Spleen (tissue), 7 donors: ENCODE data around the gene TRAPPC4.

Source experiments
- CTCF ChIP-seq, 11 experiments: fragments of 200-600 bp in 7 of 11; fragments of 450-650 bp in 4 of 11; sonication (generic) in 4 of 11; IDR thresholded peaks in 8 of 11; conservative IDR thresholded peaks in 3 of 11; 1 replicate in 7 of 11; 2 replicates in 4 of 11; pipeline versions ENCODE4 v1.4.0 to v1.8.0; 2016 to 2021; ENCODE audit warnings: antibody characterized with exemption in 11 of 11, inconsistent platforms in 4 of 11, mild to moderate bottlenecking in 1 of 11
- POLR2A ChIP-seq, 3 donors: fragments of 450-650 bp; IDR thresholded peaks; one replicate each; pipeline ENCODE4 v1.5.1; 2017; ENCODE audit warnings: antibody characterized with exemption in 3 of 3, mild to moderate bottlenecking in 1 of 3
- donor health status: DM: no; HTN: no; CAD: no; lungs with moderate emphysema.
- donor health status: DM: no; HTN: no; CAD: no.
- donor health status: DM: no; HTN: no; CAD: no.

DNA sequence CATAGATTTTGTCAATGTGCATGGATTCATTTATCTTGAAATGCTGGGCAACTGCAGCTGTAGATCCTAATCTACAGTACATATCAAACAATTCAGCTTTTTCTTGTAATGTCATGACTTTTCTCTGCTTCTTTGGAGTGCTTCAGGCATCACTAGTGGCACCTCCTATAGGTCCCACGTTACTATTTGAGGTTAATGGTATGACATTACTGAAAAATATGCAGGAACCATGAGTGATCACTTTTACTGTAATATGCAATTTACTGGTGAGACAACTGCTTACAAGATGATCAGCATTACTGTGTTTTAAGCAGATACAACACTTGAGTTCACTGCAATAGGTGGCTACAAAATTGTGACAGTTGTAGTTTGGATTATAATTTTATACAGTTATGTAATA lies 17.7 kb upstream of the TRAPPC4 start:
- TF ChIP-seq CTCF (IDR thresholded peaks at IDR 0.05 in 8 of 11, conservative IDR thresholded peaks at IDR 0.05 in 3 of 11) (no peak), POLR2A (IDR thresholded peaks at IDR 0.05) (no peak)
